Measurements from ENCODE around the gene MRGPRE.

DNA sequence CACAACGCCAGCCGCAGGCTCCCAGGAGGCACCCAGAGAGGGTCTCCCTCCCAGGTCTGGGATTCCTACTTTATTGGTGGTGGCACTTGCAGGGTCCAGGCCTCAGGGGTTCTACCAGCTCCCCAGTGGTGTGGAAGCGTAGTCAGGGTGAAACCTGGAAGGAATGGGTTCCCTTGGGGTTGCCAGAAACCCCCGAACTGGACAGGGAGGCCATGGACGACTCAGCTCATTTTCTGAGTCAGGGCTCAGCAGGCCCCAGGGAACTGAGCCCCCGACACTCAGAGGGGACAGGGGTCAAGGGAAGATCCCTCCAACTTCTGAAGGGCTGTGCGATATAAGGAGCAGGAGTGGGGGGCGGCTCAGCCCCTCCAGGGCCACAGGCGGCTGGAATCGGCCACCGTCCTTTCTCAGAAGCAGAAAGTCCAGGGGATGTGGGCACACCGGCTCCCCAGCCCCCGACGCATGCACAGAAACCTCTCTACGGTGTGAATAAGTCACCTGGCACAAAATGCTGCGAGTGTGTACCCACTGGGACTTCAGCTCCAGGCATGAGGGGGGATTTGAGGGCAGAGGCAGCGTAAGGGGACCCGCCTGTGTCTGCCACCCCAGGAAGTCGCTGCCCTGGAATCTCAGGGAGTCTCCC lies 38.7 kb downstream of the MRGPRE start:
- TF ChIP-seq CTCF (IDR thresholded peaks at IDR 0.05), result no peak
- TF ChIP-seq POLR2A (IDR thresholded peaks at IDR 0.05), result no peak

Measured in esophagus squamous epithelium (tissue), 4 donors.